Gastroesophageal sphincter (tissue), 3 donors: Measurements from ENCODE around the gene LRRC47.

Experiments
- CTCF ChIP-seq, 4 experiments: fragments of 200-600 bp in 2 of 4; fragments of 450-650 bp in 2 of 4; sonication (generic) in 1 of 4; IDR thresholded peaks; one replicate each; pipeline ENCODE4 v1.5.1; 2017 to 2019; ENCODE audit warnings: antibody characterized with exemption in 4 of 4, mild to moderate bottlenecking in 2 of 4, moderate library complexity in 2 of 4
- EP300 ChIP-seq: sonication (generic); formaldehyde crosslinking; IDR thresholded peaks from one replicate; pipeline ENCODE4 v1.6.1; 2017; ENCODE audit warnings: antibody characterized with exemption, mild to moderate bottlenecking
- POLR2A ChIP-seq, 2 donors: fragments of 450-650 bp; IDR thresholded peaks; one replicate each; pipeline ENCODE4 v1.6.1; 2017; ENCODE audit warnings: antibody characterized with exemption in 2 of 2, mild to moderate bottlenecking in 2 of 2, moderate library complexity in 1 of 2
- POLR2AphosphoS5 ChIP-seq: sonication (generic); formaldehyde crosslinking; IDR thresholded peaks from one replicate; pipeline ENCODE4 v1.6.1; 2017; ENCODE audit warnings: antibody characterized with exemption

GRCh38 chr1:3821908-3822307 lies 25.6 kb upstream of the LRRC47 start:
- TF ChIP-seq POLR2AphosphoS5 (no peak), CTCF (IDR thresholded peaks at IDR 0.05) (no peak), POLR2A (IDR thresholded peaks at IDR 0.05) (no peak), EP300 (no peak)
